Spinal cord (tissue), 10 donors: ENCODE results near the gene DBX1. TPM values are rescaled to one million over a fixed set of nuclear protein-coding genes. Genes with fewer than 3 reads are reported as not detected.
A peak's percentile ranks its signal among the peaks of the same experiment; 100 is the strongest.
"Not testable (repeated sequence)": the region's sequence is repeated elsewhere in the genome, so short reads cannot be mapped to it uniquely, and the experiment has no call there.

Source experiments
- DNase-seq, 6 donors: peaks; one replicate each; pipeline versions ENCODE4 v3.0.0 to v3.0.0-alpha.2; 2013 to 2015; ENCODE audit warnings: low spot score in 6 of 6, low read depth in 4 of 6
- H3K27ac ChIP-seq: one replicate; pipeline ENCODE4 v1.5.1; 2013; ENCODE audit warnings: low read depth, low read length, control low read depth
- H3K27me3 ChIP-seq: one replicate; pipeline ENCODE4 v1.6.1; 2013; ENCODE audit warnings: low read length; ENCODE audit not compliant: control insufficient read depth, insufficient read depth
- H3K36me3 ChIP-seq: one replicate; pipeline ENCODE4 v1.6.1; 2013; ENCODE audit warnings: low read length; ENCODE audit not compliant: control insufficient read depth, insufficient read depth
- H3K4me1 ChIP-seq: one replicate; pipeline ENCODE4 v1.6.1; 2013; ENCODE audit warnings: low read length; ENCODE audit not compliant: control insufficient read depth, insufficient read depth
- H3K4me3 ChIP-seq: one replicate; pipeline ENCODE4 v1.5.1; 2013; ENCODE audit warnings: low read depth, low read length, control low read depth
- H3K9me3 ChIP-seq: one replicate; pipeline ENCODE4 v1.6.1; 2013; ENCODE audit warnings: low read length; ENCODE audit not compliant: control insufficient read depth, insufficient read depth
- WGBS: methylation state at CpG from one replicate; pipeline ENCODE4 v1.1.5; 2013; ENCODE audit warnings: missing lambda C conversion rate; ENCODE audit not compliant: insufficient coverage; 5-methylcytosine and 5-hydroxymethylcytosine counted together
- long read RNA-seq, 4 donors: transcript quantifications; one replicate each; lab custom pipeline, GENCODE V29; 2026
- polyA plus RNA-seq, 2 donors: library from polyadenylated mRNA; unstranded; fragments of 120-200 nt; gene quantifications; one replicate each; pipeline ENCODE4 v1.2.1, GENCODE V29; 2013; ENCODE audit not compliant: insufficient read length in 2 of 2
- total RNA-seq, 2 donors: library from RNA; depleted of rRNA in 1 of 2; stranded (reverse); fragments of 120-200 nt in 1 of 2; fragments of >200 nt in 1 of 2; gene quantifications; one replicate each; pipeline versions ENCODE4 v1.2.3 to v1.2.4, GENCODE V29; 2013 to 2014
- donor health status: healthy.

DBX1 gene
- not detected for total RNA-seq
- under 1 TPM in 1 of 2 donors, not detected in 1; 0.15 TPM for polyA plus RNA-seq
- long read RNA-seq, donor 1, result 0 reads
- long read RNA-seq, donor 2, result 0 reads
- long read RNA-seq, donor 3, result 0 reads
- long read RNA-seq, donor 4, result 0 reads

- H3K27ac ChIP-seq, result no peak within 1 kb of the TSS
- H3K9me3 ChIP-seq, result no peaks in the 10 kb centered on the region
- WGBS, result 0% methylated on average over 23 of the region's 30 CpGs
- peak in 2 of 6 donors; percentile 11 to 15 for DNase-seq
- H3K36me3 ChIP-seq, result no peaks in the 10 kb centered on the region
- peaks cover 53% of the 10 kb centered on the region for H3K4me1 ChIP-seq
- H3K27me3 ChIP-seq, result peaks cover 100% of the 10 kb centered on the region
- H3K4me3 ChIP-seq, result no peak within 1 kb of the TSS
These were observed at the start of gene DBX1 for GRCh38 chr11:20160425-20161229. Gene DBX1 (minus strand): TSS chr11:20160475. CDS start chr11:20160324, 151 bp downstream.

- H3K9me3 ChIP-seq, result no peaks in the 10 kb centered on the region
- 14% methylated on average over 16 of the region's 16 CpGs for WGBS
- no peak overlapping the region for H3K4me3 ChIP-seq
- H3K27me3 ChIP-seq, result peaks cover 60% of the 10 kb centered on the region
- no peak for DNase-seq
- no peaks in the 10 kb centered on the region for H3K36me3 ChIP-seq
- H3K4me1 ChIP-seq, result peaks cover 6% of the 10 kb centered on the region
- H3K27ac ChIP-seq, result no peak overlapping the region
These were observed 48.4 kb upstream of the DBX1 start for GRCh38 chr11:20208622-20209111.

- Histone ChIP-seq H3K9me3 (no peaks in the 10 kb centered on the region), H3K4me3 (no peak overlapping the region), H3K36me3 (no peaks in the 10 kb centered on the region), H3K27me3 (peaks cover 64% of the 10 kb centered on the region), H3K4me1 (peaks cover 6% of the 10 kb centered on the region), H3K27ac (no peak overlapping the region)
- peak in 1 of 6 donors; percentile 3 for DNase-seq
- WGBS, result 5% methylated on average over 32 of the region's 33 CpGs
These were observed 47.7 kb upstream of the DBX1 start for GRCh38 chr11:20207781-20208621.

- Histone ChIP-seq H3K27me3 (peaks cover 69% of the 10 kb centered on the region), H3K27ac (no peak overlapping the region)
These were observed 45.5 kb upstream of the DBX1 start for GRCh38 chr11:20205807-20206206.

GRCh38 chr11:20204681-20205080 lies 44.4 kb upstream of the DBX1 start:
- DNase-seq, result no peak
- no peak overlapping the region for H3K4me3 ChIP-seq
- H3K27ac ChIP-seq, result no peak overlapping the region
- H3K4me1 ChIP-seq, result peaks cover 6% of the 10 kb centered on the region
- peaks cover 68% of the 10 kb centered on the region for H3K27me3 ChIP-seq
- no peaks in the 10 kb centered on the region for H3K9me3 ChIP-seq
- no peaks in the 10 kb centered on the region for H3K36me3 ChIP-seq

More at GRCh38 chr11:20205807-20206206, 45.5 kb upstream of the DBX1 start:
- Histone ChIP-seq H3K4me3 (no peak overlapping the region), H3K36me3 (no peaks in the 10 kb centered on the region), H3K9me3 (no peaks in the 10 kb centered on the region), H3K4me1 (peaks cover 6% of the 10 kb centered on the region)
- no peak for DNase-seq

- no peak for DNase-seq
- Histone ChIP-seq H3K27ac (no peak overlapping the region), H3K4me3 (no peak overlapping the region), H3K27me3 (peaks cover 63% of the 10 kb centered on the region), H3K4me1 (peaks cover 6% of the 10 kb centered on the region), H3K9me3 (no peaks in the 10 kb centered on the region), H3K36me3 (no peaks in the 10 kb centered on the region)
These were observed 43.6 kb upstream of the DBX1 start for GRCh38 chr11:20203831-20204230.

GRCh38 chr11:20201231-20201630 lies 41.0 kb upstream of the DBX1 start:
- peaks cover 51% of the 10 kb centered on the region for H3K27me3 ChIP-seq
- H3K4me3 ChIP-seq, result no peak overlapping the region
- no peak overlapping the region for H3K27ac ChIP-seq
- H3K9me3 ChIP-seq, result no peaks in the 10 kb centered on the region
- no peaks in the 10 kb centered on the region for H3K36me3 ChIP-seq
- no peak for DNase-seq
- WGBS, result 50% methylated on average over 1 of the region's 2 CpGs
- H3K4me1 ChIP-seq, result no peaks in the 10 kb centered on the region

GRCh38 chr11:20200331-20200955 lies 40.2 kb upstream of the DBX1 start:
- H3K4me1 ChIP-seq, H3K9me3 ChIP-seq, H3K36me3 ChIP-seq, H3K27ac ChIP-seq, H3K4me3 ChIP-seq, DNase-seq: not testable (repeated sequence)
- H3K27me3 ChIP-seq, result peaks cover 49% of the 10 kb centered on the region
- 17% methylated on average over 1 of the region's 5 CpGs for WGBS

- no peaks in the 10 kb centered on the region for H3K36me3 ChIP-seq
- no peak for DNase-seq
- peaks cover 48% of the 10 kb centered on the region for H3K27me3 ChIP-seq
- no peak overlapping the region for H3K27ac ChIP-seq
- no peaks in the 10 kb centered on the region for H3K4me1 ChIP-seq
- H3K9me3 ChIP-seq, result no peaks in the 10 kb centered on the region
- WGBS, result 43% methylated on average over 1 of the region's 2 CpGs
- no peak overlapping the region for H3K4me3 ChIP-seq
These were observed 37.6 kb upstream of the DBX1 start for GRCh38 chr11:20197881-20198280.
